HG03457 (cell line): Measurements from ENCODE around the gene DCTN1.
"Not testable (repeated sequence)": the region's sequence is repeated elsewhere in the genome, so short reads cannot be mapped to it uniquely, and the experiment has no call there.

Experiments
- ATAC-seq: cut with Tn5 transposase; IDR thresholded peaks from one replicate; pipeline ENCODE4 v1.9.1; 2021; ENCODE audit warnings: moderate number of reproducible peaks; ENCODE audit not compliant: unreplicated experiment

DCTN1 gene

GRCh38 chr2:74372674-74373073 lies 7.4 kb downstream of the DCTN1 start:
- no peak for ATAC-seq

- no peak for ATAC-seq
Measured at GRCh38 chr2:74371421-74371820, 8.7 kb downstream of the DCTN1 start.

- no peak for ATAC-seq
Measured at GRCh38 chr2:74369976-74370375, 10.1 kb downstream of the DCTN1 start.

GRCh38 chr2:74368499-74368898 lies 11.6 kb downstream of the DCTN1 start:
- no peak for ATAC-seq

GRCh38 chr2:74367789-74368188 lies 12.3 kb downstream of the DCTN1 start:
- ATAC-seq = no peak

GRCh38 chr2:74366036-74366435 lies 14.1 kb downstream of the DCTN1 start:
- no peak for ATAC-seq

GRCh38 chr2:74364533-74365505 lies 15.3 kb downstream of the DCTN1 start:
- ATAC-seq = no peak

- no peak for ATAC-seq
Measured at GRCh38 chr2:74361327-74361726, 18.8 kb downstream of the DCTN1 start.

- no peak for ATAC-seq
Measured at GRCh38 chr2:74357627-74358026, 22.5 kb downstream of the DCTN1 start.

- ATAC-seq = no peak
Measured at GRCh38 chr2:74349889-74350288, 30.2 kb downstream of the DCTN1 start.

GRCh38 chr2:74347742-74348141 lies 32.4 kb downstream of the DCTN1 start:
- ATAC-seq = no peak

- ATAC-seq = no peak
Measured at GRCh38 chr2:74347303-74347702, 32.8 kb downstream of the DCTN1 start.

GRCh38 chr2:74345272-74345943 lies 34.7 kb downstream of the DCTN1 start:
- no peak for ATAC-seq

- no peak for ATAC-seq
Measured at GRCh38 chr2:74343316-74343715, 36.8 kb downstream of the DCTN1 start, which contains the start of gene SLC4A5. Gene SLC4A5 (minus strand): TSS chr2:74343416. CDS start chr2:74315023, 28,393 bp downstream.

GRCh38 chr2:74336227-74336626 lies 43.9 kb downstream of the DCTN1 start:
- ATAC-seq = not testable (repeated sequence)

GRCh38 chr2:74334931-74335333 lies 45.2 kb downstream of the DCTN1 start:
- ATAC-seq = no peak

- ATAC-seq = no peak
Measured at GRCh38 chr2:74333896-74334586, 46.1 kb downstream of the DCTN1 start.

GRCh38 chr2:74333175-74333574 lies 46.9 kb downstream of the DCTN1 start:
- ATAC-seq = no peak

- no peak for ATAC-seq
Measured at GRCh38 chr2:74332550-74333174, 47.4 kb downstream of the DCTN1 start.

GRCh38 chr2:74328573-74328972 lies 51.5 kb downstream of the DCTN1 start:
- ATAC-seq = no peak

- no peak for ATAC-seq
Measured at GRCh38 chr2:74328074-74328473, 52.0 kb downstream of the DCTN1 start.
